Neural cell (in vitro differentiated cells): ENCODE results near the gene NRG3. TPM values are rescaled to one million over a fixed set of nuclear protein-coding genes. Genes with fewer than 3 reads are reported as not detected.

Experiments
- H2AFZ ChIP-seq: fragments of 200-600, 300-800 bp; sonication (generic), shearing (Covaris generic); 2 replicates; pipeline ENCODE4 v1.6.0; 2014; ENCODE audit warnings: low read depth, mild to moderate bottlenecking, antibody characterized with exemption, low read length, moderate library complexity
- H3F3A ChIP-seq: fragments of 200-600 bp; shearing (Covaris generic); 2 replicates; pipeline ENCODE4 v1.6.1; 2016; ENCODE audit warnings: mild to moderate bottlenecking, moderate library complexity, mixed read lengths, antibody characterized with exemption, low read length; ENCODE audit not compliant: insufficient read depth, poor library complexity, severe bottlenecking
- H3K27ac ChIP-seq: fragments of 200-600, 300-800 bp; sonication (generic), shearing (Covaris generic); 2 replicates; pipeline ENCODE4 v1.5.1; 2014; ENCODE audit warnings: mild to moderate bottlenecking, low read length, moderate library complexity
- H3K27me3 ChIP-seq: fragments of 300-800, 200-600 bp; sonication (generic), shearing (Covaris generic); 2 replicates; pipeline ENCODE4 v1.6.0; 2014; ENCODE audit warnings: mild to moderate bottlenecking, low read depth, low read length, moderate library complexity; ENCODE audit not compliant: insufficient read depth
- H3K36me3 ChIP-seq: fragments of 300-800, 200-600 bp; sonication (generic), shearing (Covaris generic); 2 replicates; pipeline ENCODE4 v1.5.1; 2014; ENCODE audit warnings: mild to moderate bottlenecking, antibody characterized with exemption, low read length, moderate library complexity; ENCODE audit not compliant: insufficient read depth
- H3K4me2 ChIP-seq: fragments of 300-800, 200-600 bp; sonication (generic), shearing (Covaris generic); 2 replicates; pipeline ENCODE4 v1.6.0; 2014; ENCODE audit warnings: mild to moderate bottlenecking, low read length
- H3K4me3 ChIP-seq: fragments of 300-800, 200-600 bp; sonication (generic), shearing (Covaris generic); 2 replicates; pipeline ENCODE4 v1.5.1; 2014; ENCODE audit warnings: mild to moderate bottlenecking, low read length, moderate library complexity
- H3K79me2 ChIP-seq: fragments of 200-600 bp; shearing (Covaris generic); replicated peaks from 2 replicates; pipeline ENCODE4 v1.6.0; 2014; ENCODE audit warnings: mild to moderate bottlenecking, low read length, moderate library complexity; ENCODE audit not compliant: insufficient read depth
- H3K9ac ChIP-seq: fragments of 300-800, 200-600 bp; sonication (generic), shearing (Covaris generic); 2 replicates; pipeline ENCODE4 v1.6.1; 2016; ENCODE audit warnings: mild to moderate bottlenecking, low read length, mixed read lengths
- H3K9me2 ChIP-seq: fragments of 200-600 bp; shearing (Covaris generic); 2 replicates; pipeline ENCODE4 v1.6.1; 2016; ENCODE audit warnings: mild to moderate bottlenecking, low read length, mixed read lengths; ENCODE audit not compliant: insufficient read depth
- H3K9me3 ChIP-seq: fragments of 200-600, 300-800 bp; sonication (generic), shearing (Covaris generic); 2 replicates; pipeline ENCODE4 v1.6.1; 2016; ENCODE audit warnings: mild to moderate bottlenecking, mixed run types, low read length, moderate library complexity, mixed read lengths
- H4K20me1 ChIP-seq: fragments of 200-600 bp; shearing (Covaris generic); 2 replicates; pipeline ENCODE4 v1.6.1; 2016; ENCODE audit warnings: mild to moderate bottlenecking, mixed run types; ENCODE audit not compliant: insufficient read depth
- EP300 ChIP-seq: fragments of 450-650 bp; conservative IDR thresholded peaks from 2 replicates; pipeline ENCODE4 v1.6.1; 2014; ENCODE audit warnings: antibody characterized with exemption, mild to moderate bottlenecking, moderate library complexity; ENCODE audit not compliant: poor library complexity, severe bottlenecking
- EZH2 ChIP-seq: fragments of 200-600, 300-800 bp; shearing (Covaris generic), sonication (generic); IDR thresholded peaks from 2 replicates; pipeline ENCODE4 v1.6.1; 2014; ENCODE audit warnings: antibody characterized with exemption, low read length, borderline replicate concordance, mild to moderate bottlenecking; ENCODE audit not compliant: insufficient read depth, poor library complexity, severe bottlenecking
- MXI1 ChIP-seq: fragments of 450-650 bp; conservative IDR thresholded peaks from 2 replicates; pipeline ENCODE4 v1.6.1; 2014; ENCODE audit warnings: antibody characterized with exemption, mild to moderate bottlenecking; ENCODE audit not compliant: poor library complexity, severe bottlenecking
- POLR2AphosphoS5 ChIP-seq: IDR thresholded peaks from 2 replicates; pipeline ENCODE4 v1.6.1; 2012
- RAD21 ChIP-seq: fragments of 450-650 bp; conservative IDR thresholded peaks from 2 replicates; pipeline ENCODE4 v1.6.1; 2014; ENCODE audit warnings: antibody characterized with exemption, mild to moderate bottlenecking, moderate library complexity
- SMC3 ChIP-seq: fragments of 450-650 bp; conservative IDR thresholded peaks from 2 replicates; pipeline ENCODE4 v1.6.1; 2014; ENCODE audit warnings: antibody characterized with exemption, mild to moderate bottlenecking, moderate library complexity; ENCODE audit not compliant: poor library complexity
- TAF1 ChIP-seq: IDR thresholded peaks from 2 replicates; pipeline ENCODE4 v1.6.1; 2012; ENCODE audit warnings: low read depth
- polyA plus RNA-seq: library from polyadenylated mRNA; depleted of rRNA; stranded (reverse); fragments of >200 nt; gene quantifications from 2 replicates; pipeline ENCODE4 v1.2.3, GENCODE V29; 2014
- TF ChIP-seq, protein P1 (sequence below): IDR thresholded peaks from 2 replicates; pipeline ENCODE4 v1.6.1; 2012; ENCODE audit warnings: borderline replicate concordance
- TF ChIP-seq, protein P2 (sequence below): fragments of 450-650 bp; IDR thresholded peaks from 2 replicates; pipeline ENCODE4 v1.5.1; 2014; ENCODE audit warnings: antibody characterized with exemption, mild to moderate bottlenecking, moderate library complexity; ENCODE audit not compliant: poor library complexity, severe bottlenecking

NRG3 gene
- polyA plus RNA-seq, 1 donor from 2014 or later: 14.0 TPM

GRCh38 chr10:82212753-82213152 is 337.8 kb downstream of the NRG3 start:
- no peak overlapping the region for H3K27ac ChIP-seq
- H3K4me3 ChIP-seq: no peak overlapping the region
- TF ChIP-seq TAF1: no peak
- TF ChIP-seq RAD21: no peak
- TF ChIP-seq EZH2: no peak
- TF ChIP-seq, protein P1, sequence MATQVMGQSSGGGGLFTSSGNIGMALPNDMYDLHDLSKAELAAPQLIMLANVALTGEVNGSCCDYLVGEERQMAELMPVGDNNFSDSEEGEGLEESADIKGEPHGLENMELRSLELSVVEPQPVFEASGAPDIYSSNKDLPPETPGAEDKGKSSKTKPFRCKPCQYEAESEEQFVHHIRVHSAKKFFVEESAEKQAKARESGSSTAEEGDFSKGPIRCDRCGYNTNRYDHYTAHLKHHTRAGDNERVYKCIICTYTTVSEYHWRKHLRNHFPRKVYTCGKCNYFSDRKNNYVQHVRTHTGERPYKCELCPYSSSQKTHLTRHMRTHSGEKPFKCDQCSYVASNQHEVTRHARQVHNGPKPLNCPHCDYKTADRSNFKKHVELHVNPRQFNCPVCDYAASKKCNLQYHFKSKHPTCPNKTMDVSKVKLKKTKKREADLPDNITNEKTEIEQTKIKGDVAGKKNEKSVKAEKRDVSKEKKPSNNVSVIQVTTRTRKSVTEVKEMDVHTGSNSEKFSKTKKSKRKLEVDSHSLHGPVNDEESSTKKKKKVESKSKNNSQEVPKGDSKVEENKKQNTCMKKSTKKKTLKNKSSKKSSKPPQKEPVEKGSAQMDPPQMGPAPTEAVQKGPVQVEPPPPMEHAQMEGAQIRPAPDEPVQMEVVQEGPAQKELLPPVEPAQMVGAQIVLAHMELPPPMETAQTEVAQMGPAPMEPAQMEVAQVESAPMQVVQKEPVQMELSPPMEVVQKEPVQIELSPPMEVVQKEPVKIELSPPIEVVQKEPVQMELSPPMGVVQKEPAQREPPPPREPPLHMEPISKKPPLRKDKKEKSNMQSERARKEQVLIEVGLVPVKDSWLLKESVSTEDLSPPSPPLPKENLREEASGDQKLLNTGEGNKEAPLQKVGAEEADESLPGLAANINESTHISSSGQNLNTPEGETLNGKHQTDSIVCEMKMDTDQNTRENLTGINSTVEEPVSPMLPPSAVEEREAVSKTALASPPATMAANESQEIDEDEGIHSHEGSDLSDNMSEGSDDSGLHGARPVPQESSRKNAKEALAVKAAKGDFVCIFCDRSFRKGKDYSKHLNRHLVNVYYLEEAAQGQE: no peak
- TF ChIP-seq, protein P2, sequence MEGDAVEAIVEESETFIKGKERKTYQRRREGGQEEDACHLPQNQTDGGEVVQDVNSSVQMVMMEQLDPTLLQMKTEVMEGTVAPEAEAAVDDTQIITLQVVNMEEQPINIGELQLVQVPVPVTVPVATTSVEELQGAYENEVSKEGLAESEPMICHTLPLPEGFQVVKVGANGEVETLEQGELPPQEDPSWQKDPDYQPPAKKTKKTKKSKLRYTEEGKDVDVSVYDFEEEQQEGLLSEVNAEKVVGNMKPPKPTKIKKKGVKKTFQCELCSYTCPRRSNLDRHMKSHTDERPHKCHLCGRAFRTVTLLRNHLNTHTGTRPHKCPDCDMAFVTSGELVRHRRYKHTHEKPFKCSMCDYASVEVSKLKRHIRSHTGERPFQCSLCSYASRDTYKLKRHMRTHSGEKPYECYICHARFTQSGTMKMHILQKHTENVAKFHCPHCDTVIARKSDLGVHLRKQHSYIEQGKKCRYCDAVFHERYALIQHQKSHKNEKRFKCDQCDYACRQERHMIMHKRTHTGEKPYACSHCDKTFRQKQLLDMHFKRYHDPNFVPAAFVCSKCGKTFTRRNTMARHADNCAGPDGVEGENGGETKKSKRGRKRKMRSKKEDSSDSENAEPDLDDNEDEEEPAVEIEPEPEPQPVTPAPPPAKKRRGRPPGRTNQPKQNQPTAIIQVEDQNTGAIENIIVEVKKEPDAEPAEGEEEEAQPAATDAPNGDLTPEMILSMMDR: no peak
- no peak for TF ChIP-seq MXI1
- no peak for TF ChIP-seq POLR2AphosphoS5
- TF ChIP-seq SMC3: no peak
- TF ChIP-seq EP300: no peak

DNA sequence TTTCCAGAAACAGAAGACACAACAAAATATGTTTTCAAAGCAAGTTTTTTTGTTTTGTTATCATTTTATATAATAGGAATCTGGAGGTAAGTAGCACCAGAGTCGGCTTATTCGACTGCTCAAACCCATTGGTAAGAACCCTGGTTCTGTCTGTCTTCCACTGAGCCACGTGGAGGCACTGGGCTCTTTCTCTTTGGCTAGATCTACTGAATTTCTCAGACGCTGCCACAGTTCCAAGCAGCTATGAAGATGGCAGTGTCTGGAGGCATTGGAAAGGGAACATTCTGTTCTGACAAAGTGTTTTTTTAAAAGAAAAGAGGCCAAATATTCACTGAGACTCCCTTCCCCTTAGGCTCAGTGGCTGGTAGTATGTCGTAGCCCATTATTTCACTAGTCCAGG is 338.8 kb downstream of the NRG3 start:
- Histone ChIP-seq H3F3A (no peaks in the 10 kb centered on the region), H3K4me2 (no peak overlapping the region), H4K20me1 (no peaks in the 10 kb centered on the region), H3K9me2 (no peaks in the 10 kb centered on the region), H2AFZ (no peak overlapping the region), H3K9ac (no peak overlapping the region), H3K27ac (no peak overlapping the region), H3K79me2 (no peaks in the 10 kb centered on the region), H3K4me3 (no peak overlapping the region), H3K36me3 (no peaks in the 10 kb centered on the region), H3K9me3 (no peaks in the 10 kb centered on the region), H3K27me3 (no peaks in the 10 kb centered on the region)
- TF ChIP-seq EZH2: no peak
- no peak for TF ChIP-seq MXI1

More at GRCh38 chr10:82212753-82213152, 337.8 kb downstream of the NRG3 start:
- Histone ChIP-seq H4K20me1 (no peaks in the 10 kb centered on the region), H3K36me3 (no peaks in the 10 kb centered on the region), H3K79me2 (no peaks in the 10 kb centered on the region), H3F3A (no peaks in the 10 kb centered on the region), H3K9me2 (no peaks in the 10 kb centered on the region), H2AFZ (no peak overlapping the region), H3K9ac (no peak overlapping the region), H3K27me3 (no peaks in the 10 kb centered on the region), H3K4me2 (no peak overlapping the region), H3K9me3 (no peaks in the 10 kb centered on the region)

DNA sequence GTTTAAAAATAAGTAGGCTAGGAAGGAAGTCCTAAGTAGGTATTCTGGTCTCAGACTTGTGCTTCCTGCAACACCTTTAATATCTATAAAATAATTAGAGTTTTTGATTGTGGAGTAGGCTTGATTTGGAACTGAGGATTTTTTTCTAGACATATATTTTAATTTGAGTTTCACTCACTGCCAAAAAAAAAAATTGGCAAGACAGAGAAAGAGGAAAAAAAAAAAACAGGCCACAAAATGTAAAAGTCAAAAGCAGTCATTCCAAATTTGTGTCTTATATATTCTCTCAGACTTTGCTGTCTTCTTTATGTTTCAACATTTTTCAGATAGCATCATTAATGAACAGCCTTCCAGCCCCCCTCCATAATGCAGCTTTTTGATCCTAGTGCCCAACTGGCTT is 346.1 kb downstream of the NRG3 start:
- no peaks in the 10 kb centered on the region for H4K20me1 ChIP-seq
- H3K4me2 ChIP-seq: no peak overlapping the region
- no peaks in the 10 kb centered on the region for H3K27me3 ChIP-seq
- no peaks in the 10 kb centered on the region for H3K9me2 ChIP-seq
- no peak for TF ChIP-seq EZH2
- no peak for TF ChIP-seq RAD21
- no peak for TF ChIP-seq SMC3
- TF ChIP-seq, protein P1: no peak
- TF ChIP-seq EP300: no peak
- no peak for TF ChIP-seq TAF1
- H3K9ac ChIP-seq: no peak overlapping the region
- no peak overlapping the region for H2AFZ ChIP-seq
- H3K27ac ChIP-seq: no peak overlapping the region
- no peaks in the 10 kb centered on the region for H3F3A ChIP-seq
- H3K36me3 ChIP-seq: no peaks in the 10 kb centered on the region
- no peaks in the 10 kb centered on the region for H3K9me3 ChIP-seq
- no peak overlapping the region for H3K4me3 ChIP-seq
- no peaks in the 10 kb centered on the region for H3K79me2 ChIP-seq
